ENCODE results near the gene TRANK1. TPM values are rescaled to one million over a fixed set of nuclear protein-coding genes. Genes with fewer than 3 reads are reported as not detected.

Gene TRANK1
- total and polyA plus RNA-seq, 2 of the 4 experiments (the other 2 are of a cell fraction), result 7.9 to 12.7 TPM

DNA sequence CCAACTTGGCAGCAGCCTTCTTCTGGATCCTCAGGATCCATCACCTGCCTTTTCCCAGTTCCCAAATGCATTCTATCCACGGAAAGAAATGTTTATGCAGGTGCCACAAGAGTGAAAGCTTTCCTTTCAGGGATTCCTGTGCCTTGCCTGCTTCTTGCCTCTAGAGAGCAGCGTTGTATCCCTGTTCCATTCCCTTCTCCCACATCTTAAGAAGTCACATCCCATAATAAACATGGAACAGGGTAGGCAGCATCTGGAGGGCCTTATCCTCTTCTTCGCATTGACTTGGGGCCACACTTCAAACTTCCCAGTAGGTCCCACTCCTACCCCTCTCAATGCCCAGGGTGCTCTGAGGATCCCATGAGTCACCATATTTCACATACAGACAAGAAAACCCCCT is 107.8 kb downstream of the TRANK1 start:
- Histone ChIP-seq H3K14ac (replicated peaks; ENCODE audit: low read depth, low read length) (no peak overlapping the region), H2AK5ac (ENCODE audit: low read depth, low read length) (no peak overlapping the region), H3K36me3 (ENCODE audit: control insufficient read depth, insufficient read depth, low read length) (peaks cover 20% of the 10 kb centered on the region), H3K4me1 (ENCODE audit: control insufficient read depth, insufficient read depth, low read length) (no peaks in the 10 kb centered on the region), H2AK9ac (replicated peaks; ENCODE audit: low read depth, low read length, poor library complexity) (no peak overlapping the region), H2BK5ac (ENCODE audit: low read depth, low read length, poor library complexity, severe bottlenecking) (no peak overlapping the region), H4K91ac (ENCODE audit: insufficient read depth, low read depth, low read length) (no peak overlapping the region), H2BK120ac (ENCODE audit: low read depth, low read length) (no peak overlapping the region), H3K9me3 (ENCODE audit: control insufficient read depth, insufficient read depth, low read length) (no peaks in the 10 kb centered on the region), H3K79me1 (ENCODE audit: low read depth in 1 of 2, low read length in 2 of 2) (no peaks in the 10 kb centered on the region), H3K4me2 (ENCODE audit: low read depth, low read length) (no peak overlapping the region), H2AFZ (replicated peaks; ENCODE audit: low read length, poor library complexity) (no peak overlapping the region), H4K5ac (ENCODE audit: low read depth, low read length) (no peak overlapping the region), H3K27me3 (ENCODE audit: control insufficient read depth, insufficient read depth, low read length) (no peaks in the 10 kb centered on the region), H3K4me3 (ENCODE audit: insufficient read depth, low read depth, low read length) (no peak overlapping the region), H3K23ac (ENCODE audit: low read depth, low read length) (no peak overlapping the region), H3K18ac (ENCODE audit: low read depth, low read length) (no peak overlapping the region), H4K20me1 (ENCODE audit: insufficient read depth, low read length) (no peaks in the 10 kb centered on the region), H4K8ac (ENCODE audit: low read depth in 2 of 2, low read length in 2 of 2) (no peak overlapping the region), H3K56ac (ENCODE audit: extremely low read depth, insufficient read depth, low read length) (no peak overlapping the region), H2BK15ac (ENCODE audit: low read depth, low read length) (no peak overlapping the region), H3K27ac (ENCODE audit: insufficient read depth, low read length) (no peak overlapping the region), H3K9ac (ENCODE audit: low read depth, low read length) (no peak overlapping the region), H2BK20ac (ENCODE audit: low read depth, low read length) (no peak overlapping the region), H3K4ac (ENCODE audit: low read depth, low read length) (no peak overlapping the region), H3K9me1 (ENCODE audit: insufficient read depth, low read length) (peaks cover 3% of the 10 kb centered on the region; the same call in 1 of the 2 replicates)
- DNase-seq (no peak), ATAC-seq (ENCODE audit: low read depth) (no peak)
- in situ Hi-C loops (cut with MboI; ENCODE audit: low sequenced_read_pairs), result no loop called here
- no TSS peak for BruUV-seq (replicated peaks)
- WGBS, 2 experiments (ENCODE audit: extremely low coverage in 2 of 2, insufficient read length in 1 of 2), result 80% methylated on average over 2 of the region's 3 CpGs; no CpG with 5 or more reads in 1 of the 2 experiments
- CTCF ChIA-PET, result no interaction called here
- TF ChIP-seq, protein P1, sequence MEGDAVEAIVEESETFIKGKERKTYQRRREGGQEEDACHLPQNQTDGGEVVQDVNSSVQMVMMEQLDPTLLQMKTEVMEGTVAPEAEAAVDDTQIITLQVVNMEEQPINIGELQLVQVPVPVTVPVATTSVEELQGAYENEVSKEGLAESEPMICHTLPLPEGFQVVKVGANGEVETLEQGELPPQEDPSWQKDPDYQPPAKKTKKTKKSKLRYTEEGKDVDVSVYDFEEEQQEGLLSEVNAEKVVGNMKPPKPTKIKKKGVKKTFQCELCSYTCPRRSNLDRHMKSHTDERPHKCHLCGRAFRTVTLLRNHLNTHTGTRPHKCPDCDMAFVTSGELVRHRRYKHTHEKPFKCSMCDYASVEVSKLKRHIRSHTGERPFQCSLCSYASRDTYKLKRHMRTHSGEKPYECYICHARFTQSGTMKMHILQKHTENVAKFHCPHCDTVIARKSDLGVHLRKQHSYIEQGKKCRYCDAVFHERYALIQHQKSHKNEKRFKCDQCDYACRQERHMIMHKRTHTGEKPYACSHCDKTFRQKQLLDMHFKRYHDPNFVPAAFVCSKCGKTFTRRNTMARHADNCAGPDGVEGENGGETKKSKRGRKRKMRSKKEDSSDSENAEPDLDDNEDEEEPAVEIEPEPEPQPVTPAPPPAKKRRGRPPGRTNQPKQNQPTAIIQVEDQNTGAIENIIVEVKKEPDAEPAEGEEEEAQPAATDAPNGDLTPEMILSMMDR (conservative IDR thresholded peaks at IDR 0.05; ENCODE audit: low read depth, low read length), result peak; percentile 15; the same call in 1 of the 2 replicates
- TF ChIP-seq MAFK (IDR thresholded peaks at IDR 0.05; ENCODE audit: low read depth, low read length), result no peak
- dilution Hi-C loops (cut with HindIII; ENCODE audit: low sequenced_read_pairs, unreplicated experiment), result no loop called here
- intact Hi-C loops (cut with micrococcal nuclease), result no loop called here
- POLR2A ChIA-PET (ENCODE audit: unreplicated experiment), result no interaction called here

Data from IMR-90 (cell line).